ENCODE results near the gene CCDC51.

- TF ChIP-seq CTCF (IDR thresholded peaks at IDR 0.05) (no peak), POLR2A (IDR thresholded peaks at IDR 0.05) (no peak)
Observed at GRCh38 chr3:48430708-48431101, 9.2 kb downstream of the CCDC51 start.

Measured in suprapubic skin (tissue), 3 donors.